Measurements from ENCODE around the gene SMAD7. TPM values are rescaled to one million over a fixed set of nuclear protein-coding genes. Genes with fewer than 3 reads are reported as not detected.

Gene SMAD7
- total and polyA plus RNA-seq, 2 experiments from 2014 or later: 11.8 to 29.8 TPM

- peak overlapping the region; percentile 77 for H3K4me2 ChIP-seq
- H3F3A ChIP-seq (replicated peaks; ENCODE audit: low read depth): peaks cover 32% of the 10 kb centered on the region; the same call in 1 of the 2 replicates
- TF ChIP-seq EZH2 (IDR thresholded peaks at IDR 0.05; ENCODE audit: low read depth, unreplicated experiment) (no peak), POLR2AphosphoS5 (IDR thresholded peaks at IDR 0.05; ENCODE audit: low read depth) (no peak), ZNF331 (CRISPR knock-in tag; IDR thresholded peaks at IDR 0.05; ENCODE audit: low read depth) (no peak), STAT1 (IDR thresholded peaks at IDR 0.05; ENCODE audit: unreplicated experiment) (no peak), JUNB (IDR thresholded peaks at IDR 0.05; ENCODE audit: unreplicated experiment) (no peak), CREB1 (CRISPR knock-in tag; IDR thresholded peaks at IDR 0.05; ENCODE audit: low read depth) (no peak), ZNF114 (CRISPR knock-in tag; IDR thresholded peaks at IDR 0.05) (no peak)
- TF ChIP-seq, protein P1, sequence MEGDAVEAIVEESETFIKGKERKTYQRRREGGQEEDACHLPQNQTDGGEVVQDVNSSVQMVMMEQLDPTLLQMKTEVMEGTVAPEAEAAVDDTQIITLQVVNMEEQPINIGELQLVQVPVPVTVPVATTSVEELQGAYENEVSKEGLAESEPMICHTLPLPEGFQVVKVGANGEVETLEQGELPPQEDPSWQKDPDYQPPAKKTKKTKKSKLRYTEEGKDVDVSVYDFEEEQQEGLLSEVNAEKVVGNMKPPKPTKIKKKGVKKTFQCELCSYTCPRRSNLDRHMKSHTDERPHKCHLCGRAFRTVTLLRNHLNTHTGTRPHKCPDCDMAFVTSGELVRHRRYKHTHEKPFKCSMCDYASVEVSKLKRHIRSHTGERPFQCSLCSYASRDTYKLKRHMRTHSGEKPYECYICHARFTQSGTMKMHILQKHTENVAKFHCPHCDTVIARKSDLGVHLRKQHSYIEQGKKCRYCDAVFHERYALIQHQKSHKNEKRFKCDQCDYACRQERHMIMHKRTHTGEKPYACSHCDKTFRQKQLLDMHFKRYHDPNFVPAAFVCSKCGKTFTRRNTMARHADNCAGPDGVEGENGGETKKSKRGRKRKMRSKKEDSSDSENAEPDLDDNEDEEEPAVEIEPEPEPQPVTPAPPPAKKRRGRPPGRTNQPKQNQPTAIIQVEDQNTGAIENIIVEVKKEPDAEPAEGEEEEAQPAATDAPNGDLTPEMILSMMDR (conservative IDR thresholded peaks at IDR 0.05; ENCODE audit: low read depth in 2 of 2): no peak
- ATAC-seq (no peak), DNase-seq (ENCODE audit: low spot score) (no peak)
- peaks cover 8% of the 10 kb centered on the region; the same call in 1 of the 2 replicates for H3K36me3 ChIP-seq (ENCODE audit: insufficient read depth)
- peaks cover 67% of the 10 kb centered on the region for H3K36me3 Mint-ChIP-seq (ENCODE audit: low read depth)
- peaks cover 88% of the 10 kb centered on the region for H3K4me1 ChIP-seq (ENCODE audit: insufficient read depth)
- H4K20me1 ChIP-seq (replicated peaks; ENCODE audit: insufficient read depth): peaks cover 74% of the 10 kb centered on the region
- no peaks in the 10 kb centered on the region for H3K9me3 Mint-ChIP-seq
- H3K4me1 Mint-ChIP-seq: peaks cover 97% of the 10 kb centered on the region
- H3K27ac Mint-ChIP-seq: no peak overlapping the region
- H3K27me3 ChIP-seq (ENCODE audit: insufficient read depth): no peaks in the 10 kb centered on the region
- no peaks in the 10 kb centered on the region for H3K9me2 ChIP-seq (ENCODE audit: insufficient read depth)
- no peak overlapping the region for H3K4me3 ChIP-seq
- H3K27me3 Mint-ChIP-seq (ENCODE audit: insufficient read depth, low read depth, poor library complexity): peaks cover 19% of the 10 kb centered on the region
- H2AFZ ChIP-seq: no peak overlapping the region
- peaks cover 100% of the 10 kb centered on the region for H3K79me2 ChIP-seq (replicated peaks; ENCODE audit: insufficient read depth)
- H3K4me3 Mint-ChIP-seq: peak overlapping the region; percentile 35; the same call in 2 of the 3 replicates
- no peak overlapping the region for H3K27ac ChIP-seq (ENCODE audit: low read depth)
Measured at GRCh38 chr18:48938827-48939204, 11.9 kb downstream of the SMAD7 start.

DNA sequence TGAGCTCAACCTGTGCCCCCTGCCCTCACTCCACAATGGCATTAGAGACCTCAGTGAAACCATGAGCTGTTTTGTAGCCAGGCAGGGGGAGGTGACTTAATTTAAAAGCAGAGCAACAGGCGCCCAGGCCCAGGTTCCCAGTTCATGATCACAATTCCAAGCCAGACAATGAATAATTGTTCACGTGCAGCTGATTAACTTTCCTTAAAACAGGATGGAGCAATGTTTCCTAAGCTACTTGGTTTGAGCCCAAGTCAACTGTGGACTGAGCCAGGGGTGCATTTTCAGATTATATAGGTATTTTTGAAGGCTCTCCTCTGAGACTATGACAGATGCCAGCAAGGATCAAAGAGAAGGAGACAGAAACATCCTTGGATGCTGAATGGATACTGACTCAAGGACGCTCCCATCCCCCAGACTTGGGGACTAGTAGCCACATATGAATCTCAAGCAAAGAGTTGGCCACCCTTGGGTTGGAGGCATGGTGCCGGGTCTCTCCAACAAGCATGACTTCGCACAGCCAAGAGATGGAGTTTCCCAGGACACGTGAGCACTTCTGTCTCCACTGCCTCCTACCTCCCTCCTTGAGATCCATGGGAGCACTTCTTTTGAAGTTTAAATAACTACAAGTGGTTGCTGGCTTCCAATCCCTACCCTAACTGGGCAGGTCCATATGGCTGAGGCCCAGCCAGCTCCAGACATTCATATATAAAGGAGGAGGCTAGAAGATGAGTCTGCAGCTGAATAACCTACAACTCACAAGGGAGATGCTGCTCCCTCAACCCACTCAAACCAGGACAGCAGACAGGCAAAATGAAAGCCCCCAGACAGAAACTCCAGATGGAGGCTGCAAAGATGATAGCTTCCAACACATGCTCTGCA lies 12.7 kb downstream of the SMAD7 start:
- H3K4me3 Mint-ChIP-seq: peak overlapping the region; percentile 35; the same call in 1 of the 3 replicates
- Histone ChIP-seq H3K79me2 (replicated peaks; ENCODE audit: insufficient read depth) (peaks cover 100% of the 10 kb centered on the region), H3K27me3 (ENCODE audit: insufficient read depth) (no peaks in the 10 kb centered on the region), H3K36me3 (ENCODE audit: insufficient read depth) (peaks cover 8% of the 10 kb centered on the region; the same call in 1 of the 2 replicates), H3K4me2 (peak overlapping the region; percentile 77), H4K20me1 (replicated peaks; ENCODE audit: insufficient read depth) (peaks cover 67% of the 10 kb centered on the region), H3K4me3 (no peak overlapping the region), H3F3A (replicated peaks; ENCODE audit: low read depth) (peaks cover 34% of the 10 kb centered on the region; the same call in 1 of the 2 replicates), H3K27ac (ENCODE audit: low read depth) (no peak overlapping the region), H3K4me1 (ENCODE audit: insufficient read depth) (peaks cover 89% of the 10 kb centered on the region), H2AFZ (no peak overlapping the region), H3K9me2 (ENCODE audit: insufficient read depth) (no peaks in the 10 kb centered on the region)
- peaks cover 97% of the 10 kb centered on the region for H3K4me1 Mint-ChIP-seq
- peaks cover 60% of the 10 kb centered on the region for H3K36me3 Mint-ChIP-seq (ENCODE audit: low read depth)
- TF ChIP-seq ZNF462 (CRISPR knock-in tag; IDR thresholded peaks at IDR 0.05): no peak
- TF ChIP-seq, protein P1 (conservative IDR thresholded peaks at IDR 0.05; ENCODE audit: low read depth in 2 of 2): 0 out of 4 replicates have a peak, but pooled peaks of 1 of the 2 experiments have one; percentile 2
- ATAC-seq (no peak), DNase-seq (ENCODE audit: low spot score) (no peak)
- H3K27me3 Mint-ChIP-seq (ENCODE audit: insufficient read depth, low read depth, poor library complexity): peaks cover 23% of the 10 kb centered on the region
- H3K27ac Mint-ChIP-seq: no peak overlapping the region
- no peaks in the 10 kb centered on the region for H3K9me3 Mint-ChIP-seq
